ENCODE measurements around the gene ILK.

ILK gene

DNA sequence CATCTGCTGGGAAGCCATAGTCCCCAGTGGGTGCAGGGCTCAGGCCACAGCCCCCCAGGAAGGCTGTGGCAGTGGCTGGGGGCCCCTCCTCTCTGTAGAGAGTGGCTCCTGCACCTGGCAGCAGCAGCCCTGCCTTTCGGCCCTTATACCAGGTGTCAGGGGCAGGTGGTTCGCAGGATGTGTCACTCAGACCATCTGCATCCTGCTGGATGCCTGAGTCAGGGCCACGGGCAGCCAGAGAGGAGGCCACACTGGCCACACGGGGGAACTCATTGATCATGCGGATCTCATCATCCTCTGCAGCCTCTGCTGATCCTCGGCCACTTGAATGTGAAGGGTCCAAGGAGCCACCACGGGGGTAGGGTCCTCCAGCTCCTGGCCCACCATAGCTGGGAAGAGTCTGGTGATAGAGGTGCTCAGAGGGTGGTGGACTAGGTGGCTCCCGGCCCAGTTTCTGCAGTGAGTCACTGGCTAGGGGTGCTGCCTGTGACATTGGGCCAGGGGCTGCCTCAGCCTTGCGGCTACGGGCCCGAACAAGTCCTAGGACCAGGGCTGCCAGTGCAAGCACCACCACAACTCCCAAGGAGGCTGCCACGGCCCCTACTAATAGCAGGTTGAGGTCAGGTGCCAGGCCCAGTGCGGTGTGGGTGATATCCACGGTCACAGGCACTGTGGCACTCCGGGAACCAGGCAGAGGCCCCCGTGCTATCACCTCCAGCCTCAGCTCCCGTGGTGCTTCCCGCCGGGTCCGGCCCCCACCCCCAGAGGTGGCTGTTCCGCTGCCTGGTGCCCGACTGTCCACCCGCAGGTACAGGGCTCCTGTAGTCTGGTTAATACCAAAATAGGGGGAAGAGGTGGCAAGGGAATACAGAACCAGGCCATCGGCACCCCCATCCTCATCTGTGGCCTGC lies 18.9 kb downstream of the ILK start:
- DNase-seq, result no peak

DNA sequence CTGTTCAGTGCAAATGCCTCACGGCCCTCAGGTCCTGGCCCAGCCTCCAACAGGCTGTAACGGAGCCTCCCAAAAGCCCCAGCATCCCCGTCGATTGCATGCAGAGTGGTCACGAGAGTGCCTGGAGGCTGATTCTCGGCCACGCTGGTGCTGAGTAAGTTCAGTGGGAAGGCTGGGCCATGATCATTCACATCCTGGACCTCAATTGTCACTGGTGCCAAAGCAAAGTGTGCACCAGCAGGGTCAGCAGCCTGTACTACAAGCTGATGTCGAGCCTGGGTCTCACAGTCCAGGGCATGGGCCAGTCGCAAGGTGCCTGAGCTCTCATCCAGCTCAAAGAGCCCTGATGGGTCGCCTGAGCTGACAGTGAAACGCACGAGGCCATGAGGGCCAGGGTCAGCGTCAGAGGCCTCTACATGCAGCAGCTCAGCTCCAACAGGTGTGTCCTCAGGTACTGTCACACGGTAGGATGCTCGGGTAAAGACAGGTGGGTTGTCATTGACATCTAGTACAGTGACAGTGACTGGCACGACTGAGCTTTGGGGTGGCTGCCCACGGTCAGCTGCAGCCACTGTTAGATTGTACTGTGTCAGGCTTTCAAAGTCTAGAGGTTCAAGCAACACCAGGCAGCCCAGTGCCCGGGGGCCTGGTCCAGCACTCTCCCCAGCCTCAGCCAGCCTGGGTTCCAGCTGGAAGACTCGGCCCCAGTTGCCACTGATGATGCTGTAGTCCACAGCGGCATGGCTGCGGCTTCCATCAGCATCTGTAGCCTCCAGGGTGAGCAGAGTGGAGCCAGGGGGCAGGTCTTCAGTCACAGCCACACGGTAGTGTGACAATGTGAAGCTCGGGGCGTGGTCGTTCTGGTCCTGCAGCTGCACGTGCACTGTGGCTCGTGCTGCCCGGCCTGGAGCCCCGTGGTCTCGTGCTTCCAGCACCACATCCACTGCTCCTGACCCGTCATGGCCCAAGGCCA lies 20.1 kb downstream of the ILK start:
- DNase-seq, result no peak

- DNase-seq, result no peak
These were observed 21.7 kb downstream of the ILK start for GRCh38 chr11:6625156-6625831.

- DNase-seq, result no peak
These were observed 22.4 kb downstream of the ILK start for GRCh38 chr11:6625832-6626420.

- DNase-seq, result no peak
These were observed 23.6 kb downstream of the ILK start for GRCh38 chr11:6626971-6627761.

DNA sequence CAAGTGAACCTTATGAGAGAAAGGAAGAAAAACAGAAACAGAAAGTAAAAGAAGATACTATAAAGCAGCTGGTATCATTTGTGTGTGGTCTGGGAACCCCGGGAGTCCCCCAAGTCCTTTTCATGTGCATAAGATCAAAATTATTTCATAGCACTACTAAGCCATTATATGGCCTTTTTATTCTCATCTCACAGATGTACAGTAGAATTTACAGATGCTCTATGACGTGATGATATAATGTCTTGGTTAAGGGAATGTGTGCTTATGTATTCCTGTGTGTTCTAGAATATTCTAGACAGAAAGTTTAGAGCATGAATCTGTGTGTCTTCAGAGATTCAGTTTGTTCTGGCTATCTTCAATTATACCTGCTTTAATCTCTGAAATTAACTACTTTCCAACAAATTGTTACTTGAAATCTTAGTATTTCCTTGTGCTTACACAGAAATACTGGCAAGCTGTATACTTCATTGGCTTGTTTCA lies 24.2 kb downstream of the ILK start:
- no peak for DNase-seq

DNA sequence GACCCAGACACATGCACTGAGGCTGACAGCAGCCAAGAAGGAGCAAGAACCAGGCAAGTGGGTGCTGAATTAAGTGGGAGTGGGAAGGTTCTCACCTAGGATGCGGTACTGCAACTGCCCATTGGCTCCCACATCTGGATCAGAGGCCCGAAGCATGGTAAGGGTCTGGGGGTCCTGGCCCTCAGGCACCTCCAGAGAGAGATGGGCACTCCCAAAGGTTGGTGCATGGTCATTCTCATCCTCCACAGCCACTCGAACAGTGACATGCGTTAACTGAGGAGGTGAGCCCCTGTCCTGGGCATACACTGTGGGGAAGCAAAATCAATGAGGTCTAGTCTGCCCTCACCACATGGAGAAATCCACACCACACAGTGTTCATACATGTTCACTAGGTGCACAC lies 25.0 kb downstream of the ILK start:
- no peak for DNase-seq

DNA sequence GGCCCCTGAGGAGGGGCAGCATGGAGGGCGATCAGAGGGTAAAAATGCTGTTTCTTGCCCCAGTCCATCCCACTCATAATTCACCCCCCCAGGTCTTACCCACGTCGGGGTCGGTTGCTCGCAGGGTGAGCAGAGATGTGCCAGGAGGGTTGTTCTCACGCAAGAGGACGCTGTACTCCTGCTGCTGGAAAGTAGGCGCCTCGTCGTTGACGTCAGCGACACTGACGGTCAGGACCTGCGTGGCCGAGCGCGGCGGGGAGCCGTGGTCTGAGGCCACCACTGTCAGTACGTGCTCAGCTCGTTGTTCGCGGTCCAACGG lies 26.0 kb downstream of the ILK start:
- no peak for DNase-seq

GRCh38 chr11:6629892-6630631 lies 26.5 kb downstream of the ILK start:
- no peak for DNase-seq

DNA sequence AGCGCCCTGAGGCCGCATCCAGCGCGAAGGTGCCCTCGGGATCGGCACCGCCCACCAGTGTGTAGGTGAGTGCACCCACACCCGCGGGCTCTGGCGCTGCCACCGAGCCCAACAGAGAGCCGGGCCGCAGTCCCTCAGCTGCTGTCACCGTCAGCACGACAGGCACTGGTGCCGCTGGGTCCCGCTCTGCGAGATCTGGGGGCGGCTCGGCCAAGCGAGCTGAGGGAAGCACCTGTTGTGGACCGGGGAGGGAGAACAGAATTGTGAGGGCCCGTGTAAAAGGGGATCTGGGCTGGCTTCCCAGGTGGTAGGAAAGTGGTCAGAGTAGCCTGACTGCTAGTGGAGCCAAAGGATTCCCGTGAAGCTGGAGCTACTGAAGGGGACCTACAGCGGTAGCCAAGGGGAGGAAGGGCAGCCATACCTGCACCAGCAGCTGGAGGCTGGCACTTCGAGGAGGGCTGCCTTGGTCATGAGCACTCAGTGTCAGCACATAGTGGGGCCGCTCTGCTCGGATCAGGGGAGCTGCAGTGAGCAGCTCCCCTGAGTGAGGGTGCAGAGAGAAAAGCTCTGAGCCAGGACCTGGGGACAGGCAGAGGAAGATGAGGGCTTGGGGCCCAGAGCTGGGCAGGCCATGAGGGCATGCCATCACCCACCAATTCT lies 27.2 kb downstream of the ILK start:
- DNase-seq, result no peak

GRCh38 chr11:6631361-6631890 lies 27.9 kb downstream of the ILK start:
- no peak for DNase-seq

DNA sequence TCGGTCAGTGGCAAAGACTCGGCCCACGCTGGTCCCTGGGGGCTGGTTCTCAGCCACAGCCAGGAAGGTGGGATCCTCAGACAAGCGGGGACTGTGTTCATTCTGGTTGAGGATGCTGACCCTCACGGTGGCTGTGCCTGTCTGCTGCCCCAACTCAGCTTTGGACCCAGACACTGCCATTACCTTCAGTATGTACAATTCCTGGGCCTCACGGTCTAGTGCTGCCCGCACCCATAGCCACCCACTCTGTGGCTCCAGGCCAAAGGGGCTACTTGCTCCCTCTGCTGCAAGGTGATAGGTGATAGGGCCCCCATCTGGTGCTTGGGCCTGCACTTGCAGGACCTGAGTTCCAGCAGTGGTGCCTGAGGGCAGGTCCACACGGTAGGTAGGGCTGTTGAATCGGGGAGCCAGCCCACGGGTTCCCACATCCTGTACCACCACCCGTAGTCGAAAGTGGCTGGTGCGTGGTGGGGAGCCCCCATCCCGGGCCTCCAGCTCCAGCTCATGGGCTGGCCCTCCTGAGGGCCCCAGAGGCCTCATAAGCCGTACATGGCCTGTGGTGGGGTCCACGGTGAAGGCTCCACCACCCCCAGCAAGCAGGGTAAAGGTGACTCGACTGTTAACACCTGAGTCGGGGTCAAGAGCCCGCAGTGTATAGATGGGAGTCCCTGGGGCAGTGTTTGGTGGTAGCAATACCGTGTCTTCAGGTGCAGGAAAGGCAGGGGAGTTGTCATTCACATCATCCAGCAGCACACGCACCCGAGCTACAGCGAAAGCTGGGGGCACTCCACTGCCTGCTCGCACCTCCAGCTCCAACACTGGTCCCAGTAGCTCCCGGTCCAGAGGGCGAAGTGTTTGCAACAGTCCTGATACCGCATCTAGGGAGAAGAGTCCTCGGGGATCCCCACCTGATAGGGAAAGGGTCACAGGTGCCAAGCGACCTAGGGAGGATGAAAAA lies 28.8 kb downstream of the ILK start:
- no peak for DNase-seq

- DNase-seq, result no peak
These were observed 30.1 kb downstream of the ILK start for GRCh38 chr11:6633422-6634408.

DNA sequence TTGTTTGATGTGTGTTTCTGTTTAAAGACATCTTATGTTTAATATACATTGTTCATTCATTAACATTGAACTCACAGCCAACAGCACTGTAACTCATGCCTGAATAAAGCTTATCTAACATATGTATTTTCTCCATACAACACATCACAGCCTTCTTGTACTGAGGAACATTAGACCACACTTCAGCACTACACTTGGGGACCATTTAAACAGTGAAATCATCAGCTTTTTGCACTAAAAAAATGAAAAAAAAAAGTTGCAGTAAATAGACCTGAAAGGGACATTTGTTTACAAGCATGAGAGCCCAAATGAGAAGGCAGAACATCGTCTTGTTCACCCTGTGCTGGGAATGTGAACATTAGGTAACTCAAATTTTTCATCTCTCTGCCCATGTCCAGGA lies 31.0 kb downstream of the ILK start:
- DNase-seq, result no peak

GRCh38 chr11:6635082-6635932 lies 31.7 kb downstream of the ILK start:
- no peak for DNase-seq

DNA sequence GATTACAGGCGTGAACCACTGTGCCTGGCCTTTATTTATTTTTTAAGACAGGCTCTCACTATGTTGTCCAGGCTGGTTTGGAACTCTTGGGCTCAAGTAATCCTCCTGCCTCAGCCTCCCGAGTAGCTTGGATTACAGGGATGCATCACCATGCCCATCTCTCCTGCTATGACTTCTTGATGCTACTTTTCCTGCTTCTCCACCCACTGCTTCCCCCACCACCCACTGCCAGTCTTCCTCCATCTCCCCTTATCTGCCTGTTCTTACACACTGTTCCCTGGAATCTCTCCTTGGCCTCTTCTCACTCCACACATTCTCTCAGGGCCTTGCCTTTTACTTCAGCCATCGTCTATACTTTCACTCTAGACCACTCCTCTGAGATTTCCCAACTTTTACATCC lies 32.9 kb downstream of the ILK start:
- no peak for DNase-seq

DNA sequence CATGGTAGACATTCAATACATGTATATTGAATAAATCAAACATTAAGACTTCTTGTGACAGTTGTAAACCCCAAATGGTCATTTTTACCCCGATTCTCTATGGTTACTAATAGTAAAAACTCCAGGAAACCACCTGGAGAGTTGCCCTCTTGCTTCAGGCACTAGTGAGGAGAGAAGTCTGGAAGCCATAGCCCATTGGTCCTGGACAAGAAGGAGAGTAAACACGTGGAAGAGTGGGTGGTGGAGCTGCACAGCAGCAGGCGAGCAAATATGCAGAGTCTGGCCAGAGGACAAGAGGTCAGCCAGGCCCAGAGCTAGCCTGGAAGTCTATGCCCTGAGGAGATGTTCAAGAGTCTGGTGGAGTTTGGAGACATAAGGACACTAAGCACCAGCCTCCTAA lies 34.3 kb downstream of the ILK start:
- DNase-seq, result no peak

Data from activated CD4-positive, alpha-beta T cell treated with anti-CD3 and anti-CD28 coated beads for 48 hours (primary cell).